ENCODE results near the gene NEDD8. TPM values are rescaled to one million over a fixed set of nuclear protein-coding genes. Genes with fewer than 3 reads are reported as not detected.

The NEDD8 gene
- polyA plus RNA-seq, 1 donor from 2014 or later: 431 TPM

- Histone ChIP-seq H3K27ac (ENCODE audit: low read length) (no peak overlapping the region), H3K79me2 (replicated peaks; ENCODE audit: insufficient read depth, low read length) (no peaks in the 10 kb centered on the region), H3K4me2 (ENCODE audit: low read length) (no peak overlapping the region), H3K4me3 (ENCODE audit: low read length) (no peak overlapping the region), H3F3A (ENCODE audit: insufficient read depth, low read length, poor library complexity, severe bottlenecking) (no peaks in the 10 kb centered on the region), H3K9me3 (ENCODE audit: low read length) (no peaks in the 10 kb centered on the region), H4K20me1 (ENCODE audit: insufficient read depth) (no peaks in the 10 kb centered on the region), H2AFZ (ENCODE audit: low read depth, low read length) (no peak overlapping the region), H3K36me3 (ENCODE audit: insufficient read depth, low read length) (no peaks in the 10 kb centered on the region), H3K27me3 (ENCODE audit: insufficient read depth, low read depth, low read length) (no peaks in the 10 kb centered on the region), H3K9me2 (ENCODE audit: insufficient read depth, low read length) (no peaks in the 10 kb centered on the region), H3K9ac (ENCODE audit: low read length) (no peak overlapping the region)
- TF ChIP-seq TAF1 (IDR thresholded peaks at IDR 0.05; ENCODE audit: low read depth) (no peak), RAD21 (conservative IDR thresholded peaks at IDR 0.05) (no peak), POLR2AphosphoS5 (IDR thresholded peaks at IDR 0.05) (no peak), CTCF (IDR thresholded peaks at IDR 0.05; ENCODE audit: poor library complexity, severe bottlenecking) (no peak), REST (IDR thresholded peaks at IDR 0.05; ENCODE audit: borderline replicate concordance) (no peak)
Observed at GRCh38 chr14:24253936-24254335, 21.8 kb upstream of the NEDD8 start.

GRCh38 chr14:24252289-24253124 is 20.3 kb upstream of the NEDD8 start:
- H3K36me3 ChIP-seq (ENCODE audit: insufficient read depth, low read length): no peaks in the 10 kb centered on the region
- TF ChIP-seq SMC3 (conservative IDR thresholded peaks at IDR 0.05; ENCODE audit: poor library complexity): no peak
- no peak for TF ChIP-seq EZH2 (IDR thresholded peaks at IDR 0.05; ENCODE audit: borderline replicate concordance, insufficient read depth, low read length, poor library complexity, severe bottlenecking)
- TF ChIP-seq MXI1 (conservative IDR thresholded peaks at IDR 0.05; ENCODE audit: poor library complexity, severe bottlenecking): no peak
- no peak for TF ChIP-seq POLR2AphosphoS5 (IDR thresholded peaks at IDR 0.05)
- no peak for TF ChIP-seq CTCF (IDR thresholded peaks at IDR 0.05; ENCODE audit: poor library complexity, severe bottlenecking)
- TF ChIP-seq EP300 (conservative IDR thresholded peaks at IDR 0.05; ENCODE audit: poor library complexity, severe bottlenecking): no peak
- no peak for TF ChIP-seq TAF1 (IDR thresholded peaks at IDR 0.05; ENCODE audit: low read depth)
- no peak for TF ChIP-seq RAD21 (conservative IDR thresholded peaks at IDR 0.05)
- no peak for TF ChIP-seq REST (IDR thresholded peaks at IDR 0.05; ENCODE audit: borderline replicate concordance)

More at GRCh38 chr14:24252289-24253124, 20.3 kb upstream of the NEDD8 start:
- Histone ChIP-seq H3K27ac (ENCODE audit: low read length) (no peak overlapping the region), H3K9me2 (ENCODE audit: insufficient read depth, low read length) (no peaks in the 10 kb centered on the region), H4K20me1 (ENCODE audit: insufficient read depth) (no peaks in the 10 kb centered on the region), H3K4me3 (ENCODE audit: low read length) (no peak overlapping the region), H2AFZ (ENCODE audit: low read depth, low read length) (no peak overlapping the region), H3K9me3 (ENCODE audit: low read length) (no peaks in the 10 kb centered on the region), H3K27me3 (ENCODE audit: insufficient read depth, low read depth, low read length) (no peaks in the 10 kb centered on the region), H3K79me2 (replicated peaks; ENCODE audit: insufficient read depth, low read length) (no peaks in the 10 kb centered on the region), H3F3A (ENCODE audit: insufficient read depth, low read length, poor library complexity, severe bottlenecking) (no peaks in the 10 kb centered on the region), H3K4me2 (ENCODE audit: low read length) (no peak overlapping the region), H3K9ac (ENCODE audit: low read length) (no peak overlapping the region)
